A549 treated with dexamethasone at 1 μM for 4 hours (cell line): ENCODE data around the gene ITSN2. TPM values are rescaled to one million over a fixed set of nuclear protein-coding genes. Genes with fewer than 3 reads are reported as not detected.

ENCODE experiments used
- total RNA-seq: library from RNA; stranded (reverse); fragments of 200-300 nt; extraction: Qiagen RNA extraction; gene quantifications from 5 replicates; pipeline ENCODE4 v1.2.3, GENCODE V29; 2022

Gene ITSN2
- total RNA-seq = 17.7 to 29.0 TPM (median 24.0 TPM) in 5 replicates

GRCh38 chr2:24360050-24360962, at the start of gene ITSN2:
TSS of gene ITSN2 (minus strand) at chr2:24360536. CDS start at chr2:24328082, 32,454 bp downstream.

GRCh38 chr2:24174851-24175277, 185.5 kb downstream of the ITSN2 start, which contains the start of gene FAM228A:
TSS of gene FAM228A (plus strand) at chr2:24175053. CDS start at chr2:24175481, 428 bp downstream.

Other genes starting within 250 kb of the ITSN2 start
- 1.2 to 1.8 TPM (median 1.4 TPM) in 5 replicates for gene PFN4, start 237.2 kb downstream of the ITSN2 start, total RNA-seq
- gene FAM228B, start 237.1 kb downstream of the ITSN2 start, total RNA-seq = 1.5 to 2.5 TPM (median 2.4 TPM) in 5 replicates
- not detected in 5 replicates for gene FAM228A, start 185.5 kb downstream of the ITSN2 start, total RNA-seq
- gene NCOA1, start 130.7 kb upstream of the ITSN2 start, total RNA-seq = 8.9 to 13.4 TPM (median 12.2 TPM) in 5 replicates